WERI-Rb-1 (cell line): ENCODE results near the gene BBLN.
"Not testable (repeated sequence)": the region's sequence is repeated elsewhere in the genome, so short reads cannot be mapped to it uniquely, and the experiment has no call there.

Experiments used
- DNase-seq: peaks from one replicate; pipeline ENCODE4 v3.0.0-alpha.2; 2020
- H3K27ac ChIP-seq: fragments of 250-450 bp; sonication (Bioruptor Pico); 2 replicates; pipeline ENCODE4 v1.5.1; 2020; ENCODE audit warnings: mild to moderate bottlenecking, moderate library complexity
- H3K27me3 ChIP-seq: fragments of 250-450 bp; sonication (Bioruptor Pico); 2 replicates; pipeline ENCODE4 v1.5.1; 2021; ENCODE audit warnings: mild to moderate bottlenecking, low read depth, moderate library complexity; ENCODE audit not compliant: insufficient read depth, severe bottlenecking
- H3K36me3 ChIP-seq: fragments of 250-450 bp; sonication (Bioruptor Pico); 2 replicates; pipeline ENCODE4 v1.5.1; 2020; ENCODE audit warnings: mild to moderate bottlenecking, moderate library complexity
- H3K4me3 ChIP-seq: 2 replicates; pipeline ENCODE4 v1.5.1; 2011; ENCODE audit warnings: low read depth, mild to moderate bottlenecking, control low read depth, low read length
- H3K9me3 ChIP-seq: fragments of 250-450 bp; sonication (Bioruptor Pico); 2 replicates; pipeline ENCODE4 v1.5.1; 2021; ENCODE audit warnings: mild to moderate bottlenecking, moderate library complexity; ENCODE audit not compliant: severe bottlenecking
- CTCF ChIP-seq: IDR thresholded peaks from 2 replicates; pipeline ENCODE4 v1.5.1; 2011; ENCODE audit warnings: low read depth, mild to moderate bottlenecking, control low read depth, inconsistent platforms, low read length

The BBLN gene

GRCh38 chr9:128159784-128160602, at the start of gene BBLN:
BBLN (plus strand) TSS chr9:128160265; CDS start chr9:128160408, 143 bp downstream.
- peak; percentile 98 for DNase-seq
- H3K36me3 ChIP-seq, result peaks cover 34% of the 10 kb centered on the region
- no peak for TF ChIP-seq CTCF
- H3K27me3 ChIP-seq, result no peaks in the 10 kb centered on the region
- no peaks in the 10 kb centered on the region for H3K9me3 ChIP-seq
- H3K27ac ChIP-seq, result peak within 1 kb of the TSS; percentile 83
- peak within 1 kb of the TSS; percentile 64 for H3K4me3 ChIP-seq

- not testable (repeated sequence) for DNase-seq, H3K4me3 ChIP-seq, H3K9me3 ChIP-seq, H3K27ac ChIP-seq, H3K27me3 ChIP-seq
- H3K36me3 ChIP-seq, result peaks cover 48% of the 10 kb centered on the region
Measured at GRCh38 chr9:128111726-128112125, 48.3 kb upstream of the BBLN start.

GRCh38 chr9:128113526-128114325, 46.3 kb upstream of the BBLN start:
- H3K27me3 ChIP-seq, result no peaks in the 10 kb centered on the region
- no peak overlapping the region for H3K4me3 ChIP-seq
- TF ChIP-seq CTCF, result no peak
- peaks cover 29% of the 10 kb centered on the region for H3K36me3 ChIP-seq
- H3K27ac ChIP-seq, result peak overlapping the region; percentile 81
- DNase-seq, result peak; percentile 88
- H3K9me3 ChIP-seq, result peaks cover 6% of the 10 kb centered on the region

GRCh38 chr9:128114326-128115186, 45.5 kb upstream of the BBLN start:
- TF ChIP-seq CTCF, result no peak
- H3K9me3 ChIP-seq, result peaks cover 6% of the 10 kb centered on the region
- no peak for DNase-seq
- H3K36me3 ChIP-seq, result peaks cover 29% of the 10 kb centered on the region
- H3K27me3 ChIP-seq, result no peaks in the 10 kb centered on the region
- H3K4me3 ChIP-seq, result no peak overlapping the region
- peak overlapping the region; percentile 81 for H3K27ac ChIP-seq

GRCh38 chr9:128115187-128116103, 44.6 kb upstream of the BBLN start:
- Histone ChIP-seq H3K27me3 (no peaks in the 10 kb centered on the region), H3K4me3 (no peak overlapping the region), H3K27ac (peak overlapping the region; percentile 81), H3K9me3 (peaks cover 6% of the 10 kb centered on the region), H3K36me3 (peaks cover 29% of the 10 kb centered on the region)
- no peak for DNase-seq
- TF ChIP-seq CTCF, result no peak
